CD4-positive, alpha-beta T cell treated with Interleukin-15 for 1 hour (primary cell): ENCODE measurements around the gene THSD7A.

Experiments
- DNase-seq: peaks from one replicate; pipeline ENCODE4 v3.0.0-alpha.2; 2020

Gene THSD7A

GRCh38 chr7:11699666-11700065, 132.3 kb downstream of the THSD7A start:
- no peak for DNase-seq

DNA sequence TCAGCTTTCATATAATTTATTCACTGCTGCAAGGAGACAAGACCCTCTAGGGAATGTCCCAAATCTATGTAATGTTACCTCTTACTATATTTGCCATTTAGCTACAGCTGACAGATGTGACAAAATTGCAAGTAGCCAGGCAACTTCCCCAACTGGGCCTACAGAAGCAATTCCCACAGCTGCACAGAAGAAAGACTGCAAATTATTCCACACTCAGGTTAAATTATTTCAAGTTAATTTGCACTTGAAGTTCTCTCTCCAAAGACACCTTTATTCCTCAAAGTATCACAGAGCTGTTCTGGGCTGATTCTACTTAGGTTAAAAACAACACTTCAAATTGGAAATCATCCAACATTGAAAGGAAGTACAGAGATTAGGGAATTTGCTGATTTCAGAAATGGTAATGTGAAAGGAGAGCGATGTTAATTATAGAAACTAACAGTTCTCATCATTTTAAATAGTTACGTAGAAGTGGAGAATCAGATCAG, 133.6 kb downstream of the THSD7A start:
- no peak for DNase-seq

GRCh38 chr7:11690395-11690794, 141.6 kb downstream of the THSD7A start:
- no peak for DNase-seq

GRCh38 chr7:11689096-11689495, 142.9 kb downstream of the THSD7A start:
- DNase-seq = no peak

GRCh38 chr7:11681461-11681860, 150.5 kb downstream of the THSD7A start:
- DNase-seq = no peak

DNA sequence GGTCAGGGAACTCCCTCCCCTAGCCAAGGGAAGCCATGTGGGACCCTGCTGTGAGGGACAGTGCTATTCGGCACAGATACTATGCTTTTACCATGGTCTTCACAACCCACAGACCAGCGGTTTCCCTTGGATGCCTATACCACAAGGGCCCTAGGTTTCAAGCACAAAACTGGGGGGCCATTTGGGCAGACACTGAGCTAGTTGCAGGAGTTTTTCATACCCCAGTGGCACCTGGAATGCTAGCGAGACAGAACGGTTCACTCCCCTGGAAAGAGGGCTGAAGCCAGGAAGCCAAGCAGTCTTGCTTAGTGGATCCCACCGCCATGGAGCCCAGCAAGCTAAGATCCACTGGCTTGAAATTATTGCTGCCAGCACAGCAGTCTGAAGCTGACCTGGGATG, 156.8 kb downstream of the THSD7A start:
- DNase-seq = peak; percentile 14

DNA sequence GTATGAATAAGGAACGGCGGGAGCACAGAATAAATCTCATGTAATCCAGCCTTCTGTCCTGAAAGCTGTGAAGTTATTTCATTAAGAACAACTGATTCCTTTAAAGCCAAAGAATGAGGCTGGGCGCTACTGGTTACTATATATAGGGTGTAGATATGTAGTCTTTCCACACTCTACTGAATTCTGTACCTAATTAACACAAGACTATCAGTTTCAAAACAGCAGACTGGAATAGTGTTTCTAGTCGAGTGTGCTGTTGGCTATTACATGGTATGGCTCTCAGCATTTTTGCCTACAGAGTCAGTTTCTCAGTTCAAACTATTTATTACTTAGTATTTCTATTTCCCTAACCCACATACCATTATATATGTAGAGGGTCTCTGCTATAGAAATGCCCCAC, 163.3 kb downstream of the THSD7A start:
- DNase-seq = no peak

GRCh38 chr7:11667810-11668185, 164.2 kb downstream of the THSD7A start:
- no peak for DNase-seq

DNA sequence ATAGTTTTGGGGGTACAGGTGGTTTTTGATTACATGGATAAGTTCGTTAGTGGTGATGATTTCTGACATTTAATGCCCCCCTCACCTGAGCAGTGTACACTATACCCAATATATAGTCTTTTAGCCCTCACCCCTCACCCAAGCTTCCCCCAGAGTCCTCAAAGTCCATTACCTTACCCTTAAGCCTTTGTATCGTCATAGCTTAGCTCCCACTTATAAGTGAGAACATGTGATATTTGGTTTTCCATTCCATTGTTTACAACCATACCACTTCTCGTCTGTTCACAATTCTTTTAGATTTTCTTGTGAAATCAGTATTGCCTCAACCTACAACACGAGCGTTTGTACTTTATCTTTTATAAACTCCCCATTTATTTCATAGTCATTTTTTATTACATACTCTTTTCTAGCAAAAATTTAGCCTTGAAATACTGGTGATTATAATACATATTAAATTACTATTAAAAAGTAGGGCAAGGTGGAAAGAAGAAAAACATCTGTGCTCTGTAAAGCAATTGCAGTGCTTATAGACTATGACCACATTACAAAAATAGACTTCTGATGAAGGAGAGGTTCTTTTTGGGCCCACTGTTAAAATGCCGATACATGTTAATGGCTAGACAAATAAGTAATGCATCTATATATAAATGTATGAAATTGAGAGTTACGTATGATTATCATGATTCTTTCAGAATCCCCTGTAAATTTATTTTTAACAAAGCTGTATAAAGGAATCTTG, 164.8 kb downstream of the THSD7A start:
- no peak for DNase-seq

GRCh38 chr7:11665357-11665756, 166.6 kb downstream of the THSD7A start:
- DNase-seq = no peak

DNA sequence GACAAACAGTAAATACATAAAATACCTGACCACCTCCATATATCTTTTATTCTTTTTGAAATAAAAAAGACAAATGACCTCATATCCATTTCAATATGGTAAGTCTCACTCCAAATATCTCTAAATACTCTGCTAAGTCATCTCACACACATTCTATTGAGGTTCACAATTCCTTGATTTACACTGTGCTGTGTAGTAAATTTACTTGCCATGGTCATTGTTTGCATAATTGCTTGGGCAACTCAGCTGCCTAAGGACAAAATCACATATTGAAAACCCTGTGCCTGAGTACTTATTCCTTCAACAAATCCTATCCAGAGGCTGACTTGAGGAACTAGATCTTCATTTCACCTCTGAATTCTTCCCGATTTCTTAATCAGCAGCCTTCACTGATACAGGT, 176.4 kb downstream of the THSD7A start:
- no peak for DNase-seq

- DNase-seq = no peak
Measured at GRCh38 chr7:11655163-11655562, 176.8 kb downstream of the THSD7A start.

- DNase-seq = no peak
Measured at GRCh38 chr7:11650500-11650899, 181.5 kb downstream of the THSD7A start.

DNA sequence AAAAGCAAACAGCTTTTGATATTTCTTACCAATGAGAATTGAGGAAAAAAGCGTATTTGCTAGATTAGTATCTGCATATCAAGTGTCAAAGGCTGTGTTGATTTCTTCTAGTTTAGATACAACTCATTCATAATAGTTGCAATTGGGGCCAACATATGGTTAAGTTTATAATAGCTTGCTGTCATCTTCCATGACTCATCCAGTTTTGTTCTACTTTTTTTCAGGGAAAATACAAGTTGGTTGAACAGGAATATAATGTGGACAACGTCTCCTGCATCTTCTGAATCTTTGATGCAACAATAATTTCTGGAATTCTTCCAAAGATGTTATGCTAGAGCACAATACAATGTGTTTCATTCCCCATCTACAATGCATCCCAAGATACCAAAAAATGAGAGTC, 182.0 kb downstream of the THSD7A start:
- DNase-seq = no peak

DNA sequence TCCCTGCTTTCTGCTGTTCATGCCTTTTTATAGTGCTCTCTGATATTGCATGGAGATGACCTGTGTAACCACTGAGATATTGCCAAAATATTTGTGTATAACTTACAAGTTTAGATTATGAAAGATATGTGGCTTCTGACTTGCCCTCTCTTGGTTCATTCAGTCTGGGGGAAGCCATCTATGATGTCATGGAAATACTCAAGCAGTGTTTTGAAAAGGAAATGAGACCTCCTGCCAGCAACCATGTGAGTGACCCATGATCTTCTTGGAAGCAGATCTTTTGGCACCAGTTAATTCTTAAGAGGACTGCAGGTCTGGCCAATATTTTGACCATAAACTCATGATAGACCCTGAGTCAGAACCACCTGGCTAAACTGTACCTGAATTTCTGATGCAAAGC, 183.0 kb downstream of the THSD7A start:
- no peak for DNase-seq

- DNase-seq = no peak
Measured at GRCh38 chr7:11648101-11648500, 183.9 kb downstream of the THSD7A start.

- DNase-seq = no peak
Measured at GRCh38 chr7:11642841-11643240, 189.2 kb downstream of the THSD7A start.

- DNase-seq = no peak
Measured at GRCh38 chr7:11642276-11642675, 189.7 kb downstream of the THSD7A start.

DNA sequence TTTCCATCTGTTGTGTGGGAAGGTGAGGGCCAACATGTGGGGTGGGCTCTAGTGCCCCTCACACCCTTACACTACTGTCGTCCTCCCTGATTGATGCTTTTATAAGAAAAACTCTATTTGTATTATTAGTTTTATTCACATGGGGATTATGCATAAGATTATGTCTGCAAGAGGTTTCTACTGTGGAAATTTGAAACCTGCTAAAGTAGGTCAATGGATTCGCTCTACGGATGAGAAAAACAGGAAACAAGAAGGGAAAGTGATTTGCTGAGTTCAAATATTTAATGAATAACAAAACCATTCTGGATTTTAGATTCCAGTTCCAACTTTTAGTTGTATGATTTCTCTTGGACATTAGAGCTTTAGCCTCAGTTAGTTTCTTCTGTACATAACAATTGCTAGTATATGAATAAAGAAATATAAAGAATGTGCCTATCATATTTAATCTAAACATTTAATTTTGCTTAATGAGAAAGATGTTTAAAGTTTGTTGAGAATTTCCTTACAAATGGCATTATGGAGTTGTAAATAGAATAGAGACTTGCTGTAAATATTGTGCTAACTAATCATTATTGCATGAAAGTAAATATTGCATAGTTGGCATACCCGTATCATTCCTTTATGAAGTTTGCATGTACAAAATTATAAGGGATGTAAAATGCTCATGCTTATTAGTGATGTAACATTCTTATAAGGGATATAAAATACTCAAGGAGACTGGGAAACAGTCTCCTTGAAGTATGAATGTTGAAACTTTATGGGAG, 193.8 kb downstream of the THSD7A start:
- no peak for DNase-seq

GRCh38 chr7:11636274-11636673, 195.7 kb downstream of the THSD7A start:
- DNase-seq = no peak

DNA sequence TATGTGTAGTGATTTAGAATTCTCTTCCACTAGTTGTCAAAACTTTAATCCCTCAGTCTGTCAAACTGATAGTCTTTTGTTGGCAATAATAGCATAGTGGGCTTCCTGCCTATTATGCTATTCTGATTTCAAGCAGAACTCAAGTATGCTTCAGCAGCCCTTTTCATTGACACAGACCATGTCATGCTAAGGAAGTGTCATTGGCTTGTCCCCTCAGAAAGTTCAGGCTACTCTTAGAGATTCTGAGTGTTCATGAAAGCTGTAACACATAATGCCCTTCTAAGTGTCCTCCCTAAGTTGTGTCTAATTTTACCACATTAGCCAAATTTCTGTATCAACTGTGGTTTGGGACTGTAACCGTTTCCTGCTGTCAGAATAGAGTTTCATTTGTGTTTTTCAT, 198.7 kb downstream of the THSD7A start:
- no peak for DNase-seq

DNA sequence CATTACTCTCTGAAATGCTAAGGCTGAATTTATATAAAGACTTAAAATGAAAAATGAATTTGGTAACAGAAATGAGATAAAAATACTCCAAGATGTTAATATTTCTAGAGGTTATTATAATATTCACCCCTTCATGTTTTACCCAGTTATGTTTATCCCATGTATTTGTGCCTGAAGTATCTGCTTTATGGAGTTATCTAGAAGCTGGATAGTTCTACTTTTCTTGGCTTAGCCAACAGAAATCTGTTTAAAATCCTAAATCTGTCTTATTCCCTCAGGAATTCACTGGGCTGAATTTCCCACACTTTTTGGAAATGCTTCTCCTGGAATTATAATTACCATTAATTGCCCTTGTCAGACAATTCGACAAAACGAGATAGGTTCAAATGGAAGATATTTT, 201.6 kb downstream of the THSD7A start:
- no peak for DNase-seq

GRCh38 chr7:11625669-11626068, 206.3 kb downstream of the THSD7A start:
- no peak for DNase-seq

- no peak for DNase-seq
Measured at GRCh38 chr7:11623093-11623678, 208.8 kb downstream of the THSD7A start.
